Measurements from ENCODE around the gene COX19. TPM values are rescaled to one million over a fixed set of nuclear protein-coding genes. Genes with fewer than 3 reads are reported as not detected.

The COX19 gene
- total and polyA plus RNA-seq, 2 donors from 2014 or later = 4.8 to 14.7 TPM

GRCh38 chr7:935874-936385, 39.4 kb downstream of the COX19 start:
- Histone ChIP-seq H3K4me3 (ENCODE audit: low read length in 3 of 3) (no peak overlapping the region), H3K27ac (ENCODE audit: low read depth in 2 of 2, low read length in 2 of 2) (no peak overlapping the region), H3K9ac (ENCODE audit: low read length in 3 of 3) (no peak overlapping the region), H3K9me3 (ENCODE audit: control insufficient read depth in 2 of 3, insufficient read depth in 1 of 3, low read length in 3 of 3) (peaks cover 0 to 5% (median 0%) of the 10 kb centered on the region in 3 donors), H3K4me1 (ENCODE audit: control insufficient read depth in 2 of 3, insufficient read depth in 2 of 3, low read depth in 1 of 3, low read length in 3 of 3) (peaks cover 0 to 2% (median 0%) of the 10 kb centered on the region in 3 donors), H3K27me3 (ENCODE audit: control insufficient read depth, insufficient read depth, low read length) (no peaks in the 10 kb centered on the region), H3K36me3 (ENCODE audit: control insufficient read depth in 2 of 3, insufficient read depth in 3 of 3, low read length in 3 of 3) (no peaks in the 10 kb centered on the region)
- no peak for TF ChIP-seq CTCF (IDR thresholded peaks at IDR 0.05; ENCODE audit: borderline replicate concordance, extremely low read depth, insufficient read depth)
- DNase-seq (peak in 1 of 5 donors; percentile 34), FAIRE-seq (no peak)
- intact Hi-C loops (cut with DNase I) = no loop called here

- DNase-seq = peak in 2 of 5 donors; percentile 50 to 71
- no peak overlapping the region for H3K27ac ChIP-seq (ENCODE audit: low read depth in 2 of 2, low read length in 2 of 2)
- FAIRE-seq = no peak
- intact Hi-C loops (cut with DNase I) = no loop called here
- H3K9ac ChIP-seq (ENCODE audit: low read length in 3 of 3) = no peak overlapping the region
- no peak overlapping the region for H3K4me3 ChIP-seq (ENCODE audit: low read length in 3 of 3)
- no peaks in the 10 kb centered on the region for H3K9me3 ChIP-seq (ENCODE audit: control insufficient read depth in 2 of 3, insufficient read depth in 1 of 3, low read length in 3 of 3)
- no peak for TF ChIP-seq CTCF (IDR thresholded peaks at IDR 0.05; ENCODE audit: borderline replicate concordance, extremely low read depth, insufficient read depth)
- H3K27me3 ChIP-seq (ENCODE audit: control insufficient read depth, insufficient read depth, low read length) = no peaks in the 10 kb centered on the region
- H3K36me3 ChIP-seq (ENCODE audit: control insufficient read depth in 2 of 3, insufficient read depth in 3 of 3, low read length in 3 of 3) = no peaks in the 10 kb centered on the region
- peaks cover 0 to 2% (median 0%) of the 10 kb centered on the region in 3 donors for H3K4me1 ChIP-seq (ENCODE audit: control insufficient read depth in 2 of 3, insufficient read depth in 2 of 3, low read depth in 1 of 3, low read length in 3 of 3)
Measured at GRCh38 chr7:935164-935873, 40.0 kb downstream of the COX19 start.

- intact Hi-C loops (cut with DNase I) = no loop called here
- Histone ChIP-seq H3K27ac (ENCODE audit: low read depth in 2 of 2, low read length in 2 of 2) (no peak overlapping the region), H3K9me3 (ENCODE audit: control insufficient read depth in 2 of 3, insufficient read depth in 1 of 3, low read length in 3 of 3) (no peaks in the 10 kb centered on the region), H3K4me3 (ENCODE audit: low read length in 3 of 3) (no peak overlapping the region), H3K9ac (ENCODE audit: low read length in 3 of 3) (no peak overlapping the region), H3K27me3 (ENCODE audit: control insufficient read depth, insufficient read depth, low read length) (no peaks in the 10 kb centered on the region), H3K4me1 (ENCODE audit: control insufficient read depth in 2 of 3, insufficient read depth in 2 of 3, low read depth in 1 of 3, low read length in 3 of 3) (peaks cover 0 to 2% (median 0%) of the 10 kb centered on the region in 3 donors), H3K36me3 (ENCODE audit: control insufficient read depth in 2 of 3, insufficient read depth in 3 of 3, low read length in 3 of 3) (no peaks in the 10 kb centered on the region)
- no peak for TF ChIP-seq CTCF (IDR thresholded peaks at IDR 0.05; ENCODE audit: borderline replicate concordance, extremely low read depth, insufficient read depth)
- DNase-seq (peak in 1 of 5 donors; percentile 69), FAIRE-seq (no peak)
Measured at GRCh38 chr7:934469-935163, 40.7 kb downstream of the COX19 start.

All from kidney (tissue), 14 donors.